Measurements from ENCODE around the gene CSNK2B.

- TF ChIP-seq, protein P1, sequence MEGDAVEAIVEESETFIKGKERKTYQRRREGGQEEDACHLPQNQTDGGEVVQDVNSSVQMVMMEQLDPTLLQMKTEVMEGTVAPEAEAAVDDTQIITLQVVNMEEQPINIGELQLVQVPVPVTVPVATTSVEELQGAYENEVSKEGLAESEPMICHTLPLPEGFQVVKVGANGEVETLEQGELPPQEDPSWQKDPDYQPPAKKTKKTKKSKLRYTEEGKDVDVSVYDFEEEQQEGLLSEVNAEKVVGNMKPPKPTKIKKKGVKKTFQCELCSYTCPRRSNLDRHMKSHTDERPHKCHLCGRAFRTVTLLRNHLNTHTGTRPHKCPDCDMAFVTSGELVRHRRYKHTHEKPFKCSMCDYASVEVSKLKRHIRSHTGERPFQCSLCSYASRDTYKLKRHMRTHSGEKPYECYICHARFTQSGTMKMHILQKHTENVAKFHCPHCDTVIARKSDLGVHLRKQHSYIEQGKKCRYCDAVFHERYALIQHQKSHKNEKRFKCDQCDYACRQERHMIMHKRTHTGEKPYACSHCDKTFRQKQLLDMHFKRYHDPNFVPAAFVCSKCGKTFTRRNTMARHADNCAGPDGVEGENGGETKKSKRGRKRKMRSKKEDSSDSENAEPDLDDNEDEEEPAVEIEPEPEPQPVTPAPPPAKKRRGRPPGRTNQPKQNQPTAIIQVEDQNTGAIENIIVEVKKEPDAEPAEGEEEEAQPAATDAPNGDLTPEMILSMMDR (IDR thresholded peaks at IDR 0.05): no peak
- TF ChIP-seq POLR2AphosphoS5 (IDR thresholded peaks at IDR 0.05): no peak
- no peak for TF ChIP-seq POLR2A (IDR thresholded peaks at IDR 0.05; ENCODE audit: low read depth)
- no peak for TF ChIP-seq EP300 (IDR thresholded peaks at IDR 0.05)
Measured at GRCh38 chr6:31708224-31708623, 42.3 kb downstream of the CSNK2B start.
